GM19328 (cell line): ENCODE results near the gene CEBPA.
"Not testable (repeated sequence)": the region's sequence is repeated elsewhere in the genome, so short reads cannot be mapped to it uniquely, and the experiment has no call there.

Experiments
- ATAC-seq: cut with Tn5 transposase; IDR thresholded peaks from one replicate; pipeline ENCODE4 v1.9.1; 2021; ENCODE audit warnings: mild to moderate bottlenecking, moderate library complexity; ENCODE audit not compliant: unreplicated experiment

Gene CEBPA

GRCh38 chr19:33325920-33326319, 23.6 kb upstream of the CEBPA start:
- no peak for ATAC-seq

- ATAC-seq = no peak
Observed at GRCh38 chr19:33324628-33325027, 22.3 kb upstream of the CEBPA start.

- ATAC-seq = no peak
Observed at GRCh38 chr19:33323093-33323820, 20.9 kb upstream of the CEBPA start.

- no peak for ATAC-seq
Observed at GRCh38 chr19:33320636-33321035, 18.3 kb upstream of the CEBPA start.

GRCh38 chr19:33317991-33318390, 15.7 kb upstream of the CEBPA start:
- ATAC-seq = not testable (repeated sequence)

- ATAC-seq = no peak
Observed at GRCh38 chr19:33317517-33317916, 15.2 kb upstream of the CEBPA start.

GRCh38 chr19:33316541-33317264, 14.4 kb upstream of the CEBPA start:
- no peak for ATAC-seq

- ATAC-seq = not testable (repeated sequence)
Observed at GRCh38 chr19:33312808-33313207, 10.5 kb upstream of the CEBPA start.

- ATAC-seq = no peak
Observed at GRCh38 chr19:33312065-33312464, 9.7 kb upstream of the CEBPA start.

- no peak for ATAC-seq
Observed at GRCh38 chr19:33311326-33311682, 9.0 kb upstream of the CEBPA start.

GRCh38 chr19:33310606-33311325, 8.4 kb upstream of the CEBPA start:
- ATAC-seq = no peak

- no peak for ATAC-seq
Observed at GRCh38 chr19:33309826-33310225, 7.5 kb upstream of the CEBPA start.

GRCh38 chr19:33306853-33307792, 4.8 kb upstream of the CEBPA start:
- no peak for ATAC-seq

- no peak for ATAC-seq
Observed at GRCh38 chr19:33306191-33306590, 3.9 kb upstream of the CEBPA start.

GRCh38 chr19:33304760-33305647, 2.7 kb upstream of the CEBPA start:
- ATAC-seq = no peak

- ATAC-seq = no peak
Observed at GRCh38 chr19:33304371-33304759, 2.0 kb upstream of the CEBPA start.

- no peak for ATAC-seq
Observed at GRCh38 chr19:33303791-33304345, 1.5 kb upstream of the CEBPA start.

GRCh38 chr19:33302974-33303790, 848 bp upstream of the CEBPA start:
- peak; percentile 24 for ATAC-seq

GRCh38 chr19:33301900-33302174, 497 bp downstream of the CEBPA start:
- no peak for ATAC-seq
